ENCODE measurements around the gene PSMD10. TPM values are rescaled to one million over a fixed set of nuclear protein-coding genes. Genes with fewer than 3 reads are reported as not detected.
A peak's percentile ranks its signal among the peaks of the same experiment; 100 is the strongest.

The PSMD10 gene
- total RNA-seq (2021): 106 and 127 TPM in 2 replicates
- Bru-seq, nascent RNA: percentile 92 among the genes with signal in this experiment
- percentile 94 among the genes with signal in this experiment for BruChase-seq, experiment 1, labeled RNA remaining after a 2-hour chase
- percentile 98 among the genes with signal in this experiment for BruChase-seq, experiment 2, labeled RNA remaining after a 6-hour chase
- long read RNA-seq, transcript PSMD10-201 (5 exons, 1,546 nt): major isoform, 165 of 200 reads
- long read RNA-seq, transcript PSMD10-204 (5 exons, 768 nt): minor isoform, 28 of 200 reads
- long read RNA-seq, partial matches to known transcripts: 3 of 200 reads
- long read RNA-seq, other reads (novel, unspliced or antisense): 4 of 200 reads

- Histone ChIP-seq H3K27me3 (ENCODE audit: insufficient read depth, low read depth) (no peaks in the 10 kb centered on the region), H4K20me1 (ENCODE audit: insufficient read depth) (no peaks in the 10 kb centered on the region), H3K4me1 (replicated peaks; ENCODE audit: insufficient read depth) (peaks cover 23% of the 10 kb centered on the region), H3K27ac (peak within 1 kb of the TSS; percentile 80), H3K9me2 (ENCODE audit: insufficient read depth) (no peaks in the 10 kb centered on the region), H3K9me3 (ENCODE audit: insufficient read depth, low read depth) (no peaks in the 10 kb centered on the region), H3K36me3 (ENCODE audit: low read depth) (peaks cover 21% of the 10 kb centered on the region), H2AFZ (peak within 1 kb of the TSS; percentile 94), H3K4me2 (peak within 1 kb of the TSS; percentile 97), H3K4me3 (peak within 1 kb of the TSS; percentile 84), H3K79me2 (ENCODE audit: low read depth) (peaks cover 31% of the 10 kb centered on the region), H3F3A (ENCODE audit: insufficient read depth, low read depth) (peaks cover 5% of the 10 kb centered on the region)
- ChIA-PET POLR2A (ENCODE audit: unreplicated experiment) (interaction anchor here (0.6 to 1.1 kb wide), 4 partner anchors 21 to 1419 kb away, joined by 3 to 5 read pairs (median 4); no protein-coding TSS in a partner anchor), CTCF (interaction anchor here (1.6 kb wide), 1 partner anchor 419 kb away, joined by 3 read pairs; no protein-coding TSS in a partner anchor)
- TF ChIP-seq EZH2 (IDR thresholded peaks at IDR 0.05; ENCODE audit: low read depth): no peak
- TF ChIP-seq CTCF (conservative IDR thresholded peaks at IDR 0.05): no peak; the same call in 1 of the 2 replicates
- BruUV-seq (replicated peaks): no TSS peak
- intact Hi-C loops (cut with micrococcal nuclease; ENCODE audit: unreplicated experiment): loop anchor here (2.0 kb wide), 2 partner anchors 95 to 445 kb away; no protein-coding TSS in a partner anchor
- DNase-seq: peak; percentile 97
Observed at GRCh38 chrX:108091264-108091877, at the start of gene PSMD10, which contains the start of gene ATG4A. Gene PSMD10, minus strand, starts transcription at chrX:108091542. Its CDS starts 22 bp downstream, at chrX:108091520. Gene ATG4A, plus strand, starts transcription at chrX:108091778. Its CDS starts 49 bp downstream, at chrX:108091827.

- BruUV-seq (replicated peaks): no TSS peak
- Histone ChIP-seq H2AFZ (no peak overlapping the region), H3K9me3 (ENCODE audit: insufficient read depth, low read depth) (no peaks in the 10 kb centered on the region), H3K4me2 (no peak overlapping the region), H3K27ac (no peak overlapping the region), H3K27me3 (ENCODE audit: insufficient read depth, low read depth) (no peaks in the 10 kb centered on the region), H4K20me1 (ENCODE audit: insufficient read depth) (no peaks in the 10 kb centered on the region), H3K4me1 (replicated peaks; ENCODE audit: insufficient read depth) (no peaks in the 10 kb centered on the region), H3K4me3 (no peak overlapping the region), H3K79me2 (ENCODE audit: low read depth) (no peaks in the 10 kb centered on the region), H3K9me2 (ENCODE audit: insufficient read depth) (no peaks in the 10 kb centered on the region), H3F3A (ENCODE audit: insufficient read depth, low read depth) (no peaks in the 10 kb centered on the region), H3K36me3 (ENCODE audit: low read depth) (no peaks in the 10 kb centered on the region)
- POLR2A ChIA-PET (ENCODE audit: unreplicated experiment): no interaction called here
- DNase-seq: no peak
- CTCF ChIA-PET: no interaction called here
- intact Hi-C loops (cut with micrococcal nuclease; ENCODE audit: unreplicated experiment): no loop called here
- TF ChIP-seq CTCF (conservative IDR thresholded peaks at IDR 0.05) (peak; percentile 60), EZH2 (IDR thresholded peaks at IDR 0.05; ENCODE audit: low read depth) (no peak)
Observed at GRCh38 chrX:108138814-108139702, 47.7 kb upstream of the PSMD10 start.

- H3K36me3 ChIP-seq (ENCODE audit: low read depth): no peaks in the 10 kb centered on the region
- intact Hi-C loops (cut with micrococcal nuclease; ENCODE audit: unreplicated experiment): no loop called here
- H3F3A ChIP-seq (ENCODE audit: insufficient read depth, low read depth): peaks cover 6% of the 10 kb centered on the region; the same call in 1 of the 2 replicates
- DNase-seq: no peak
- H3K4me2 ChIP-seq: no peak overlapping the region
- H4K20me1 ChIP-seq (ENCODE audit: insufficient read depth): no peaks in the 10 kb centered on the region
- H3K27ac ChIP-seq: no peak overlapping the region
- H3K9me2 ChIP-seq (ENCODE audit: insufficient read depth): no peaks in the 10 kb centered on the region
- CTCF ChIA-PET: no interaction called here
- no peak overlapping the region for H2AFZ ChIP-seq
- TF ChIP-seq EZH2 (IDR thresholded peaks at IDR 0.05; ENCODE audit: low read depth) (no peak), CTCF (conservative IDR thresholded peaks at IDR 0.05) (no peak)
- no peak overlapping the region for H3K4me3 ChIP-seq
- H3K79me2 ChIP-seq (ENCODE audit: low read depth): no peaks in the 10 kb centered on the region
- H3K4me1 ChIP-seq (replicated peaks; ENCODE audit: insufficient read depth): no peaks in the 10 kb centered on the region
- no peaks in the 10 kb centered on the region for H3K27me3 ChIP-seq (ENCODE audit: insufficient read depth, low read depth)
- POLR2A ChIA-PET (ENCODE audit: unreplicated experiment): no interaction called here
- no peaks in the 10 kb centered on the region for H3K9me3 ChIP-seq (ENCODE audit: insufficient read depth, low read depth)
- no TSS peak for BruUV-seq (replicated peaks)
Observed at GRCh38 chrX:108134724-108135123, 43.4 kb upstream of the PSMD10 start.
